Neural cell (in vitro differentiated cells): ENCODE data around the gene JAK2. TPM values are rescaled to one million over a fixed set of nuclear protein-coding genes. Genes with fewer than 3 reads are reported as not detected.

Experiments
- H2AFZ ChIP-seq: fragments of 200-600, 300-800 bp; sonication (generic), shearing (Covaris generic); 2 replicates; pipeline ENCODE4 v1.6.0; 2014; ENCODE audit warnings: low read depth, mild to moderate bottlenecking, antibody characterized with exemption, low read length, moderate library complexity
- H3F3A ChIP-seq: fragments of 200-600 bp; shearing (Covaris generic); 2 replicates; pipeline ENCODE4 v1.6.1; 2016; ENCODE audit warnings: mild to moderate bottlenecking, moderate library complexity, mixed read lengths, antibody characterized with exemption, low read length; ENCODE audit not compliant: insufficient read depth, poor library complexity, severe bottlenecking
- H3K27ac ChIP-seq: fragments of 200-600, 300-800 bp; sonication (generic), shearing (Covaris generic); 2 replicates; pipeline ENCODE4 v1.5.1; 2014; ENCODE audit warnings: mild to moderate bottlenecking, low read length, moderate library complexity
- H3K27me3 ChIP-seq: fragments of 300-800, 200-600 bp; sonication (generic), shearing (Covaris generic); 2 replicates; pipeline ENCODE4 v1.6.0; 2014; ENCODE audit warnings: mild to moderate bottlenecking, low read depth, low read length, moderate library complexity; ENCODE audit not compliant: insufficient read depth
- H3K36me3 ChIP-seq: fragments of 300-800, 200-600 bp; sonication (generic), shearing (Covaris generic); 2 replicates; pipeline ENCODE4 v1.5.1; 2014; ENCODE audit warnings: mild to moderate bottlenecking, antibody characterized with exemption, low read length, moderate library complexity; ENCODE audit not compliant: insufficient read depth
- H3K4me2 ChIP-seq: fragments of 300-800, 200-600 bp; sonication (generic), shearing (Covaris generic); 2 replicates; pipeline ENCODE4 v1.6.0; 2014; ENCODE audit warnings: mild to moderate bottlenecking, low read length
- H3K4me3 ChIP-seq: fragments of 300-800, 200-600 bp; sonication (generic), shearing (Covaris generic); 2 replicates; pipeline ENCODE4 v1.5.1; 2014; ENCODE audit warnings: mild to moderate bottlenecking, low read length, moderate library complexity
- H3K79me2 ChIP-seq: fragments of 200-600 bp; shearing (Covaris generic); replicated peaks from 2 replicates; pipeline ENCODE4 v1.6.0; 2014; ENCODE audit warnings: mild to moderate bottlenecking, low read length, moderate library complexity; ENCODE audit not compliant: insufficient read depth
- H3K9ac ChIP-seq: fragments of 300-800, 200-600 bp; sonication (generic), shearing (Covaris generic); 2 replicates; pipeline ENCODE4 v1.6.1; 2016; ENCODE audit warnings: mild to moderate bottlenecking, low read length, mixed read lengths
- H3K9me2 ChIP-seq: fragments of 200-600 bp; shearing (Covaris generic); 2 replicates; pipeline ENCODE4 v1.6.1; 2016; ENCODE audit warnings: mild to moderate bottlenecking, low read length, mixed read lengths; ENCODE audit not compliant: insufficient read depth
- H3K9me3 ChIP-seq: fragments of 200-600, 300-800 bp; sonication (generic), shearing (Covaris generic); 2 replicates; pipeline ENCODE4 v1.6.1; 2016; ENCODE audit warnings: mild to moderate bottlenecking, mixed run types, low read length, moderate library complexity, mixed read lengths
- H4K20me1 ChIP-seq: fragments of 200-600 bp; shearing (Covaris generic); 2 replicates; pipeline ENCODE4 v1.6.1; 2016; ENCODE audit warnings: mild to moderate bottlenecking, mixed run types; ENCODE audit not compliant: insufficient read depth
- CTCF ChIP-seq: fragments of 450-650 bp; IDR thresholded peaks from 2 replicates; pipeline ENCODE4 v1.5.1; 2014; ENCODE audit warnings: antibody characterized with exemption, mild to moderate bottlenecking, moderate library complexity; ENCODE audit not compliant: poor library complexity, severe bottlenecking
- EP300 ChIP-seq: fragments of 450-650 bp; conservative IDR thresholded peaks from 2 replicates; pipeline ENCODE4 v1.6.1; 2014; ENCODE audit warnings: antibody characterized with exemption, mild to moderate bottlenecking, moderate library complexity; ENCODE audit not compliant: poor library complexity, severe bottlenecking
- EZH2 ChIP-seq: fragments of 200-600, 300-800 bp; shearing (Covaris generic), sonication (generic); IDR thresholded peaks from 2 replicates; pipeline ENCODE4 v1.6.1; 2014; ENCODE audit warnings: antibody characterized with exemption, low read length, borderline replicate concordance, mild to moderate bottlenecking; ENCODE audit not compliant: insufficient read depth, poor library complexity, severe bottlenecking
- MXI1 ChIP-seq: fragments of 450-650 bp; conservative IDR thresholded peaks from 2 replicates; pipeline ENCODE4 v1.6.1; 2014; ENCODE audit warnings: antibody characterized with exemption, mild to moderate bottlenecking; ENCODE audit not compliant: poor library complexity, severe bottlenecking
- POLR2AphosphoS5 ChIP-seq: IDR thresholded peaks from 2 replicates; pipeline ENCODE4 v1.6.1; 2012
- RAD21 ChIP-seq: fragments of 450-650 bp; conservative IDR thresholded peaks from 2 replicates; pipeline ENCODE4 v1.6.1; 2014; ENCODE audit warnings: antibody characterized with exemption, mild to moderate bottlenecking, moderate library complexity
- SMC3 ChIP-seq: fragments of 450-650 bp; conservative IDR thresholded peaks from 2 replicates; pipeline ENCODE4 v1.6.1; 2014; ENCODE audit warnings: antibody characterized with exemption, mild to moderate bottlenecking, moderate library complexity; ENCODE audit not compliant: poor library complexity
- TAF1 ChIP-seq: IDR thresholded peaks from 2 replicates; pipeline ENCODE4 v1.6.1; 2012; ENCODE audit warnings: low read depth
- polyA plus RNA-seq: library from polyadenylated mRNA; depleted of rRNA; stranded (reverse); fragments of >200 nt; gene quantifications from 2 replicates; pipeline ENCODE4 v1.2.3, GENCODE V29; 2014
- TF ChIP-seq, protein P1 (sequence below): IDR thresholded peaks from 2 replicates; pipeline ENCODE4 v1.6.1; 2012; ENCODE audit warnings: borderline replicate concordance

JAK2 gene
- polyA plus RNA-seq, 1 donor from 2014 or later = 19.7 TPM

- no peaks in the 10 kb centered on the region for H3K79me2 ChIP-seq
- no peaks in the 10 kb centered on the region for H4K20me1 ChIP-seq
- no peak overlapping the region for H3K4me2 ChIP-seq
- TF ChIP-seq POLR2AphosphoS5 = no peak
- no peak for TF ChIP-seq EZH2
- TF ChIP-seq SMC3 = no peak
- TF ChIP-seq, protein P1, sequence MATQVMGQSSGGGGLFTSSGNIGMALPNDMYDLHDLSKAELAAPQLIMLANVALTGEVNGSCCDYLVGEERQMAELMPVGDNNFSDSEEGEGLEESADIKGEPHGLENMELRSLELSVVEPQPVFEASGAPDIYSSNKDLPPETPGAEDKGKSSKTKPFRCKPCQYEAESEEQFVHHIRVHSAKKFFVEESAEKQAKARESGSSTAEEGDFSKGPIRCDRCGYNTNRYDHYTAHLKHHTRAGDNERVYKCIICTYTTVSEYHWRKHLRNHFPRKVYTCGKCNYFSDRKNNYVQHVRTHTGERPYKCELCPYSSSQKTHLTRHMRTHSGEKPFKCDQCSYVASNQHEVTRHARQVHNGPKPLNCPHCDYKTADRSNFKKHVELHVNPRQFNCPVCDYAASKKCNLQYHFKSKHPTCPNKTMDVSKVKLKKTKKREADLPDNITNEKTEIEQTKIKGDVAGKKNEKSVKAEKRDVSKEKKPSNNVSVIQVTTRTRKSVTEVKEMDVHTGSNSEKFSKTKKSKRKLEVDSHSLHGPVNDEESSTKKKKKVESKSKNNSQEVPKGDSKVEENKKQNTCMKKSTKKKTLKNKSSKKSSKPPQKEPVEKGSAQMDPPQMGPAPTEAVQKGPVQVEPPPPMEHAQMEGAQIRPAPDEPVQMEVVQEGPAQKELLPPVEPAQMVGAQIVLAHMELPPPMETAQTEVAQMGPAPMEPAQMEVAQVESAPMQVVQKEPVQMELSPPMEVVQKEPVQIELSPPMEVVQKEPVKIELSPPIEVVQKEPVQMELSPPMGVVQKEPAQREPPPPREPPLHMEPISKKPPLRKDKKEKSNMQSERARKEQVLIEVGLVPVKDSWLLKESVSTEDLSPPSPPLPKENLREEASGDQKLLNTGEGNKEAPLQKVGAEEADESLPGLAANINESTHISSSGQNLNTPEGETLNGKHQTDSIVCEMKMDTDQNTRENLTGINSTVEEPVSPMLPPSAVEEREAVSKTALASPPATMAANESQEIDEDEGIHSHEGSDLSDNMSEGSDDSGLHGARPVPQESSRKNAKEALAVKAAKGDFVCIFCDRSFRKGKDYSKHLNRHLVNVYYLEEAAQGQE = no peak
- H2AFZ ChIP-seq = no peak overlapping the region
- no peak overlapping the region for H3K27ac ChIP-seq
- no peak overlapping the region for H3K9ac ChIP-seq
- no peaks in the 10 kb centered on the region for H3K9me2 ChIP-seq
- no peaks in the 10 kb centered on the region for H3F3A ChIP-seq
- no peak overlapping the region for H3K4me3 ChIP-seq
- H3K36me3 ChIP-seq = no peaks in the 10 kb centered on the region
- H3K9me3 ChIP-seq = no peaks in the 10 kb centered on the region
- H3K27me3 ChIP-seq = no peaks in the 10 kb centered on the region
Observed at GRCh38 chr9:4962085-4962484, 23.0 kb upstream of the JAK2 start.

DNA sequence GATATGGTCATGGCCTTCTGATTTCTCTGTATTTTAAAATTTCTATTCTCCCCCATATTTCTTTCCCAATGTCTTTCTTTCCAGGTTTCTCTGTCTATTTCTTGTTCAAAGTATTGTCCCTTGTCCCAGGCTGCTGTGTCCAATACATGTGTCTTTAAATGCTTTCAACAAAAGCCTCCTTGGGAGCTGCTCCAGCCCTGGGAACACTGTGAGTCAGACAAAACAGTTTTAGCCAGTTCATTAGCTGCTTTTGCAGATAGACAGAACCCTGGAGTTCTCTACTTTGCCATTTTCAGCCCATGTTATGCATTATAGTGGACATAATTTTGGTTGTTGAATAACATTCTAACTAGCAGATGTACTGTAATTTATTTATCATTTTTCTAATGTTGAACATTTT is 20.5 kb upstream of the JAK2 start:
- Histone ChIP-seq H3K4me3 (no peak overlapping the region), H3K27ac (no peak overlapping the region), H3K4me2 (no peak overlapping the region), H3K9me3 (no peaks in the 10 kb centered on the region), H3K36me3 (no peaks in the 10 kb centered on the region), H3K27me3 (no peaks in the 10 kb centered on the region), H4K20me1 (no peaks in the 10 kb centered on the region), H3K9me2 (no peaks in the 10 kb centered on the region), H3K79me2 (no peaks in the 10 kb centered on the region), H3F3A (no peaks in the 10 kb centered on the region), H2AFZ (no peak overlapping the region), H3K9ac (no peak overlapping the region)
- TF ChIP-seq SMC3 = no peak
- TF ChIP-seq CTCF = no peak
- TF ChIP-seq, protein P1 = no peak
- TF ChIP-seq EP300 = no peak
- no peak for TF ChIP-seq RAD21
- no peak for TF ChIP-seq EZH2
- TF ChIP-seq MXI1 = no peak
- no peak for TF ChIP-seq TAF1
- TF ChIP-seq POLR2AphosphoS5 = no peak
